Effector memory CD4-positive, alpha-beta T cell (primary cell): ENCODE results near the gene CASP3.
"Not testable (repeated sequence)": the region's sequence is repeated elsewhere in the genome, so short reads cannot be mapped to it uniquely, and the experiment has no call there.

Experiments
- DNase-seq, 3 donors: peaks; one replicate each; pipeline ENCODE4 v3.0.0-alpha.2; 2020
- H3K27ac ChIP-seq: 2 replicates; pipeline ENCODE4 v1.7.0; 2013; ENCODE audit warnings: mild to moderate bottlenecking, low read length, moderate library complexity; ENCODE audit not compliant: insufficient read depth, poor library complexity, severe bottlenecking
- H3K27me3 ChIP-seq: replicated peaks from 2 replicates; pipeline ENCODE4 v1.7.0; 2013; ENCODE audit warnings: mild to moderate bottlenecking, low read length; ENCODE audit not compliant: insufficient read depth, control insufficient read depth, poor library complexity, severe bottlenecking
- H3K36me3 ChIP-seq: 2 replicates; pipeline ENCODE4 v1.7.0; 2013; ENCODE audit warnings: mild to moderate bottlenecking, low read length, moderate library complexity; ENCODE audit not compliant: control insufficient read depth, insufficient read depth
- H3K4me1 ChIP-seq: 2 replicates; pipeline ENCODE4 v1.7.0; 2013; ENCODE audit warnings: low read length, mild to moderate bottlenecking; ENCODE audit not compliant: control insufficient read depth, insufficient read depth, poor library complexity, severe bottlenecking
- H3K4me3 ChIP-seq: 2 replicates; pipeline ENCODE4 v1.7.0; 2013; ENCODE audit warnings: low read length, low read depth, mild to moderate bottlenecking; ENCODE audit not compliant: insufficient read depth, poor library complexity, severe bottlenecking
- H3K9me3 ChIP-seq: 2 replicates; pipeline ENCODE4 v1.7.0; 2013; ENCODE audit warnings: mild to moderate bottlenecking, low read length, moderate library complexity; ENCODE audit not compliant: control insufficient read depth

CASP3 gene

GRCh38 chr4:184617600-184618196, 31.5 kb downstream of the CASP3 start:
- Histone ChIP-seq H3K4me1 (no peaks in the 10 kb centered on the region), H3K9me3 (peaks cover 3% of the 10 kb centered on the region), H3K27me3 (no peaks in the 10 kb centered on the region), H3K36me3 (no peaks in the 10 kb centered on the region), H3K4me3 (no peak overlapping the region), H3K27ac (no peak overlapping the region)
- no peak for DNase-seq

GRCh38 chr4:184616633-184617551, 32.4 kb downstream of the CASP3 start:
- Histone ChIP-seq H3K27ac (no peak overlapping the region), H3K9me3 (peaks cover 3% of the 10 kb centered on the region), H3K36me3 (no peaks in the 10 kb centered on the region), H3K4me1 (no peaks in the 10 kb centered on the region), H3K4me3 (no peak overlapping the region), H3K27me3 (no peaks in the 10 kb centered on the region)
- no peak for DNase-seq

GRCh38 chr4:184616168-184616567, 33.1 kb downstream of the CASP3 start:
- not testable (repeated sequence) for H3K9me3 ChIP-seq, DNase-seq, H3K36me3 ChIP-seq, H3K27ac ChIP-seq, H3K4me3 ChIP-seq, H3K27me3 ChIP-seq, H3K4me1 ChIP-seq

GRCh38 chr4:184614509-184614908, 34.7 kb downstream of the CASP3 start:
- no peak for DNase-seq
- H3K4me1 ChIP-seq: no peaks in the 10 kb centered on the region
- H3K27ac ChIP-seq: no peak overlapping the region

GRCh38 chr4:184613405-184613804, 35.8 kb downstream of the CASP3 start:
- Histone ChIP-seq H3K9me3 (peaks cover 3% of the 10 kb centered on the region), H3K27ac (no peak overlapping the region), H3K27me3 (no peaks in the 10 kb centered on the region), H3K36me3 (no peaks in the 10 kb centered on the region), H3K4me1 (no peaks in the 10 kb centered on the region), H3K4me3 (no peak overlapping the region)
- no peak for DNase-seq

More at GRCh38 chr4:184614509-184614908, 34.7 kb downstream of the CASP3 start:
- Histone ChIP-seq H3K27me3 (no peaks in the 10 kb centered on the region), H3K4me3 (no peak overlapping the region), H3K36me3 (no peaks in the 10 kb centered on the region), H3K9me3 (peaks cover 3% of the 10 kb centered on the region)

GRCh38 chr4:184612074-184612473, 37.2 kb downstream of the CASP3 start:
- DNase-seq: no peak

GRCh38 chr4:184607429-184607828, 41.8 kb downstream of the CASP3 start:
- H3K4me1 ChIP-seq, H3K27ac ChIP-seq, H3K9me3 ChIP-seq, H3K4me3 ChIP-seq, H3K36me3 ChIP-seq, H3K27me3 ChIP-seq, DNase-seq: not testable (repeated sequence)

More at GRCh38 chr4:184612074-184612473, 37.2 kb downstream of the CASP3 start:
- H3K9me3 ChIP-seq: peaks cover 3% of the 10 kb centered on the region
- no peaks in the 10 kb centered on the region for H3K36me3 ChIP-seq
- no peaks in the 10 kb centered on the region for H3K4me1 ChIP-seq
- no peaks in the 10 kb centered on the region for H3K27me3 ChIP-seq
- H3K4me3 ChIP-seq: no peak overlapping the region
- no peak overlapping the region for H3K27ac ChIP-seq

GRCh38 chr4:184602857-184603256, 46.4 kb downstream of the CASP3 start:
- H3K4me3 ChIP-seq, H3K4me1 ChIP-seq, H3K9me3 ChIP-seq, H3K36me3 ChIP-seq, H3K27me3 ChIP-seq, DNase-seq, H3K27ac ChIP-seq: not testable (repeated sequence)

- DNase-seq, H3K4me3 ChIP-seq, H3K27me3 ChIP-seq, H3K36me3 ChIP-seq, H3K9me3 ChIP-seq, H3K4me1 ChIP-seq, H3K27ac ChIP-seq: not testable (repeated sequence)
Observed at GRCh38 chr4:184600982-184601381, 48.3 kb downstream of the CASP3 start.

GRCh38 chr4:184599492-184600135, 49.6 kb downstream of the CASP3 start:
- Histone ChIP-seq H3K9me3 (no peaks in the 10 kb centered on the region), H3K4me1 (no peaks in the 10 kb centered on the region), H3K4me3 (no peak overlapping the region), H3K27me3 (no peaks in the 10 kb centered on the region), H3K36me3 (no peaks in the 10 kb centered on the region), H3K27ac (no peak overlapping the region)
- no peak for DNase-seq
